Prostate gland (tissue), 2 donors: ENCODE results near the gene UST. TPM values are rescaled to one million over a fixed set of nuclear protein-coding genes. Genes with fewer than 3 reads are reported as not detected.

Experiments used
- DNase-seq: peaks from one replicate; pipeline ENCODE4 v3.0.0-alpha.2; 2019; ENCODE audit warnings: low spot score
- H3K27ac ChIP-seq, 2 donors: fragments of 200-600 bp; sonication (generic); 2 replicates each; pipeline ENCODE4 v1.5.1; 2017 to 2019
- H3K27me3 ChIP-seq: fragments of 200-600 bp; sonication (generic); replicated peaks from 2 replicates; pipeline ENCODE4 v1.5.1; 2019; ENCODE audit not compliant: insufficient read depth
- H3K36me3 ChIP-seq, 2 donors: fragments of 200-600 bp; sonication (generic); 1 replicate in 1 of 2; 2 replicates in 1 of 2; pipeline versions ENCODE4 v1.5.1 to v1.8.1; 2017 to 2019
- H3K4me1 ChIP-seq: fragments of 200-600 bp; sonication (generic); replicated peaks from 2 replicates; pipeline ENCODE4 v1.5.1; 2019
- H3K4me3 ChIP-seq, 2 donors: fragments of 200-600 bp; sonication (generic); 2 replicates each; pipeline ENCODE4 v1.5.1; 2017 to 2019
- H3K9me3 ChIP-seq: fragments of 200-600 bp; sonication (generic); 2 replicates; pipeline ENCODE4 v1.5.1; 2017
- POLR2A ChIP-seq: fragments of 450-650 bp; IDR thresholded peaks from one replicate; pipeline ENCODE4 v1.6.1; 2016; ENCODE audit warnings: antibody characterized with exemption, mild to moderate bottlenecking
- POLR2AphosphoS5 ChIP-seq: sonication (generic); formaldehyde crosslinking; IDR thresholded peaks from one replicate; pipeline ENCODE4 v1.6.1; 2017; ENCODE audit warnings: antibody characterized with exemption
- WGBS: methylation state at CpG from one replicate; pipeline ENCODE4 v1.1.5; 2018; 5-methylcytosine and 5-hydroxymethylcytosine counted together
- intact Hi-C: fragments of 100-400 bp; cut with DNase I; formaldehyde crosslinking; loops from one replicate; pipeline ENCODE4 v1.14.2; 2022
- total RNA-seq, 2 donors: library from RNA; depleted of rRNA; stranded (reverse); fragments of >200 nt; gene quantifications; one replicate each; pipeline ENCODE4 v1.1.0, GENCODE V29; 2016
- TF ChIP-seq, protein P1 (sequence below), 4 experiments: fragments of 200-600 bp in 2 of 4; fragments of 450-650 bp in 2 of 4; sonication (generic) in 2 of 4; IDR thresholded peaks; 1 replicate in 3 of 4; 2 replicates in 1 of 4; pipeline ENCODE4 v1.5.1; 2016 to 2019; ENCODE audit warnings: antibody characterized with exemption in 4 of 4, mild to moderate bottlenecking in 2 of 4, moderate library complexity in 2 of 4

Gene UST
- total RNA-seq, 2 donors from 2014 or later: 6.6 to 12.9 TPM

DNA sequence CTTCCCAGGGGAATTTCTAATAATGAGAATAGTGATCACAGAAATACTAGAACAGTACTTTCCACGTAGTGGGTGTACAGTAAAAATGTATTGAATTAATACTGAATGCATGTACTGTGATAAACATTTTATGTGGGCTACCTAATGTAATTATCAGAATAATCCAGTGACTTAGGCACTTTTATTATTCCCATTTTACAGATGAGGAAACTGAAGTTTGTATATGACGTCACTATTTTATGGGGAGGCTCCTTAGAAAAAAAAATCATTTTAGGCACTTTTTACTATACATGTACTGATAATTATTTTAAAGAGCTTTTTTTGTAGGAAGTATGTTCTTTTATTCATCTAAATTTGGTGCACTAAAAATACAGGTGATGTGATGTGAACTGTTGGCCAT is 295.1 kb downstream of the UST start:
- H3K4me1 ChIP-seq: no peaks in the 10 kb centered on the region
- no peak overlapping the region for H3K27ac ChIP-seq
- intact Hi-C loops: no loop called here
- no peak for DNase-seq
- H3K9me3 ChIP-seq: no peaks in the 10 kb centered on the region
- no peak overlapping the region for H3K4me3 ChIP-seq
- WGBS: 96% methylated on average over 2 of the region's 2 CpGs
- TF ChIP-seq, protein P1, sequence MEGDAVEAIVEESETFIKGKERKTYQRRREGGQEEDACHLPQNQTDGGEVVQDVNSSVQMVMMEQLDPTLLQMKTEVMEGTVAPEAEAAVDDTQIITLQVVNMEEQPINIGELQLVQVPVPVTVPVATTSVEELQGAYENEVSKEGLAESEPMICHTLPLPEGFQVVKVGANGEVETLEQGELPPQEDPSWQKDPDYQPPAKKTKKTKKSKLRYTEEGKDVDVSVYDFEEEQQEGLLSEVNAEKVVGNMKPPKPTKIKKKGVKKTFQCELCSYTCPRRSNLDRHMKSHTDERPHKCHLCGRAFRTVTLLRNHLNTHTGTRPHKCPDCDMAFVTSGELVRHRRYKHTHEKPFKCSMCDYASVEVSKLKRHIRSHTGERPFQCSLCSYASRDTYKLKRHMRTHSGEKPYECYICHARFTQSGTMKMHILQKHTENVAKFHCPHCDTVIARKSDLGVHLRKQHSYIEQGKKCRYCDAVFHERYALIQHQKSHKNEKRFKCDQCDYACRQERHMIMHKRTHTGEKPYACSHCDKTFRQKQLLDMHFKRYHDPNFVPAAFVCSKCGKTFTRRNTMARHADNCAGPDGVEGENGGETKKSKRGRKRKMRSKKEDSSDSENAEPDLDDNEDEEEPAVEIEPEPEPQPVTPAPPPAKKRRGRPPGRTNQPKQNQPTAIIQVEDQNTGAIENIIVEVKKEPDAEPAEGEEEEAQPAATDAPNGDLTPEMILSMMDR (IDR thresholded peaks at IDR 0.05): no peak
- TF ChIP-seq POLR2AphosphoS5: no peak
- TF ChIP-seq POLR2A: no peak
- no peaks in the 10 kb centered on the region for H3K36me3 ChIP-seq
- H3K27me3 ChIP-seq: no peaks in the 10 kb centered on the region

DNA sequence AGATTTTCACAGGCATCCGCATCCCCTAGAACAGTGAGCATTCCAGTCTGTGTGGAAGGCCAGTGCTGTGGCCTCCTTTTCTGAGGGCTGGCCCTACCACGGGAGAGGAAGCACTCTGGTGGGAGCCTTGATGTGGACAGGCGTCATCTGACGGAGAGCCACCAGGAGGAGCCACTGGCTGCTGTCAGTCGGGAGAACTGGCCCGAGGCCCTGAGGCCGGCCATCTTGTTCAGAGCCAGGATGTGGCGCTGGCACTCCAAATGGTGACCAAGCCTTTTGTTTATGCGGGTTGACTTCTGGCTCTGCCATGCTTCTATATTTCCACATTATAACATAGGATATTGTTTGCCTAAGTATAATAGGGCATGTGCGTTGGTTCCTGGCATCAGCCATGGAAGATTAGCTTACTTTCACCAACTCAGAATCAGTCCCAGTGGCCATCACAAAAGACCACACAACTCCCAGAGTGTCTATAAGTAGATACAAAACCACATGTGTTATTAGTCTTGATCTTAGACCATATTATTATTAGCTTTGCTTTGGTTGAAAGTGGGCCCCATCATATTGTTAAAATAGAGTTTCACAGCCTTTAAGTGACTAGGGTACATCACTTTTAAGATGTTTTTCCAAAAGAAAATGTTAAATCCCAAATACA is 296.8 kb downstream of the UST start:
- H3K36me3 ChIP-seq: no peaks in the 10 kb centered on the region
- 93% methylated on average over 10 of the region's 10 CpGs for WGBS
- H3K27me3 ChIP-seq: no peaks in the 10 kb centered on the region
- no peaks in the 10 kb centered on the region for H3K9me3 ChIP-seq
- no peak for DNase-seq
- H3K4me3 ChIP-seq: no peak overlapping the region
- no peaks in the 10 kb centered on the region for H3K4me1 ChIP-seq
- no peak overlapping the region for H3K27ac ChIP-seq
- TF ChIP-seq POLR2AphosphoS5 (no peak), POLR2A (no peak)
- TF ChIP-seq, protein P1 (IDR thresholded peaks at IDR 0.05): no peak
- intact Hi-C loops: no loop called here

DNA sequence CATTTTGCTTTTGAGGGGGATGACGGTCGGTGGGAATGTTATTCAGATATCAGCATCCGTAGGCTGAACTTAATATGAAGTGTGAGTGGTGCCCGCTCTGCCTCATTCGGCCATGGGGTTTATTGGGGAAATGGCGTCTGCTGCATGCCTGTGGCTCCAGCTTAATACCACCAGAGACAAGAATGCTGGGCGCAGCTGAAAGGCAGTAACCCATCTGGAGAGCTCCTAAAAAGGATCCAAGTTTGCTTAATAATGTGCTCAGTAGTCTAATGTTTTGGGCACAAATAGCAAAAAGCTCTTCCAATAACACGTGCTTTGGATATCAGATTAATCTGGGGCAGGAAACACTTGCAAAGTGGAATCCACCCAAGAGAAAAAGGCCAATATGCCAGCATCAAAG is 297.7 kb downstream of the UST start:
- WGBS: 66% methylated on average over 8 of the region's 8 CpGs
- no peaks in the 10 kb centered on the region for H3K27me3 ChIP-seq
- no peak overlapping the region for H3K27ac ChIP-seq
- no peak for DNase-seq
- no peak for TF ChIP-seq POLR2AphosphoS5
- no peak for TF ChIP-seq POLR2A
- TF ChIP-seq, protein P1 (IDR thresholded peaks at IDR 0.05): no peak
- no peak overlapping the region for H3K4me3 ChIP-seq
- no peaks in the 10 kb centered on the region for H3K4me1 ChIP-seq
- intact Hi-C loops: no loop called here
- no peaks in the 10 kb centered on the region for H3K36me3 ChIP-seq
- no peaks in the 10 kb centered on the region for H3K9me3 ChIP-seq

DNA sequence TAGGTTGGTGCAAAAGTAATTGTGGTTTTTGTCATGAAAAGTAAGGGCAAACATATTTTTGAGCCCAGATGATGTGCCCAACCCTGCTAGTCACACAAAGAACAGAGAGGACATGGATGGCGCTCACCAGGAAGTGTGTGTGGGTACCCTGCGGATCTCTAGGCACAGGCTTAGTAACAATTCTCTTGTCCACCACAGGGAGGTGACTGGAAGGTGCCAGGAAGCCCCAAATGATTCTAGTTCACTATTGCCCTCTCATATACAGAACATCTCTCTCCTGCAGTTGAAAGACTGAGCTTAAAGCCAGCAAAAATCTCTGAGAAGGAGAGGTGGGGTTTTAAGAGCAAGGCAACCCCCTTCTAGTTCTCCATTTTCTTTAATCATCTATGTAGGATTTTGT is 298.6 kb downstream of the UST start:
- no peak overlapping the region for H3K27ac ChIP-seq
- intact Hi-C loops: no loop called here
- 93% methylated on average over 2 of the region's 2 CpGs for WGBS

More for the DNA sequence above, 298.6 kb downstream of the UST start:
- Histone ChIP-seq H3K4me1 (no peaks in the 10 kb centered on the region), H3K36me3 (no peaks in the 10 kb centered on the region), H3K9me3 (no peaks in the 10 kb centered on the region), H3K4me3 (no peak overlapping the region), H3K27me3 (no peaks in the 10 kb centered on the region)
- no peak for TF ChIP-seq POLR2A
- TF ChIP-seq, protein P1 (IDR thresholded peaks at IDR 0.05): no peak
- TF ChIP-seq POLR2AphosphoS5: no peak
- DNase-seq: no peak
